Prostate gland (tissue), 2 donors: ENCODE data around the gene ARL10. TPM values are rescaled to one million over a fixed set of nuclear protein-coding genes. Genes with fewer than 3 reads are reported as not detected.
A peak's percentile ranks its signal among the peaks of the same experiment; 100 is the strongest.

ENCODE experiments used
- DNase-seq: peaks from one replicate; pipeline ENCODE4 v3.0.0-alpha.2; 2019; ENCODE audit warnings: low spot score
- H3K27ac ChIP-seq, 2 donors: fragments of 200-600 bp; sonication (generic); 2 replicates each; pipeline ENCODE4 v1.5.1; 2017 to 2019
- H3K27me3 ChIP-seq: fragments of 200-600 bp; sonication (generic); replicated peaks from 2 replicates; pipeline ENCODE4 v1.5.1; 2019; ENCODE audit not compliant: insufficient read depth
- H3K36me3 ChIP-seq, 2 donors: fragments of 200-600 bp; sonication (generic); 1 replicate in 1 of 2; 2 replicates in 1 of 2; pipeline versions ENCODE4 v1.5.1 to v1.8.1; 2017 to 2019
- H3K4me1 ChIP-seq: fragments of 200-600 bp; sonication (generic); replicated peaks from 2 replicates; pipeline ENCODE4 v1.5.1; 2019
- H3K4me3 ChIP-seq, 2 donors: fragments of 200-600 bp; sonication (generic); 2 replicates each; pipeline ENCODE4 v1.5.1; 2017 to 2019
- H3K9me3 ChIP-seq: fragments of 200-600 bp; sonication (generic); 2 replicates; pipeline ENCODE4 v1.5.1; 2017
- POLR2A ChIP-seq: fragments of 450-650 bp; IDR thresholded peaks from one replicate; pipeline ENCODE4 v1.6.1; 2016; ENCODE audit warnings: antibody characterized with exemption, mild to moderate bottlenecking
- POLR2AphosphoS5 ChIP-seq: sonication (generic); formaldehyde crosslinking; IDR thresholded peaks from one replicate; pipeline ENCODE4 v1.6.1; 2017; ENCODE audit warnings: antibody characterized with exemption
- WGBS: methylation state at CpG from one replicate; pipeline ENCODE4 v1.1.5; 2018; 5-methylcytosine and 5-hydroxymethylcytosine counted together
- intact Hi-C: fragments of 100-400 bp; cut with DNase I; formaldehyde crosslinking; loops from one replicate; pipeline ENCODE4 v1.14.2; 2022
- total RNA-seq, 2 donors: library from RNA; depleted of rRNA; stranded (reverse); fragments of >200 nt; gene quantifications; one replicate each; pipeline ENCODE4 v1.1.0, GENCODE V29; 2016
- TF ChIP-seq, protein P1 (sequence below), 4 experiments: fragments of 200-600 bp in 2 of 4; fragments of 450-650 bp in 2 of 4; sonication (generic) in 2 of 4; IDR thresholded peaks; 1 replicate in 3 of 4; 2 replicates in 1 of 4; pipeline ENCODE4 v1.5.1; 2016 to 2019; ENCODE audit warnings: antibody characterized with exemption in 4 of 4, mild to moderate bottlenecking in 2 of 4, moderate library complexity in 2 of 4

ARL10 gene
- total RNA-seq, 2 donors from 2014 or later, result 2.4 to 8.2 TPM

DNA sequence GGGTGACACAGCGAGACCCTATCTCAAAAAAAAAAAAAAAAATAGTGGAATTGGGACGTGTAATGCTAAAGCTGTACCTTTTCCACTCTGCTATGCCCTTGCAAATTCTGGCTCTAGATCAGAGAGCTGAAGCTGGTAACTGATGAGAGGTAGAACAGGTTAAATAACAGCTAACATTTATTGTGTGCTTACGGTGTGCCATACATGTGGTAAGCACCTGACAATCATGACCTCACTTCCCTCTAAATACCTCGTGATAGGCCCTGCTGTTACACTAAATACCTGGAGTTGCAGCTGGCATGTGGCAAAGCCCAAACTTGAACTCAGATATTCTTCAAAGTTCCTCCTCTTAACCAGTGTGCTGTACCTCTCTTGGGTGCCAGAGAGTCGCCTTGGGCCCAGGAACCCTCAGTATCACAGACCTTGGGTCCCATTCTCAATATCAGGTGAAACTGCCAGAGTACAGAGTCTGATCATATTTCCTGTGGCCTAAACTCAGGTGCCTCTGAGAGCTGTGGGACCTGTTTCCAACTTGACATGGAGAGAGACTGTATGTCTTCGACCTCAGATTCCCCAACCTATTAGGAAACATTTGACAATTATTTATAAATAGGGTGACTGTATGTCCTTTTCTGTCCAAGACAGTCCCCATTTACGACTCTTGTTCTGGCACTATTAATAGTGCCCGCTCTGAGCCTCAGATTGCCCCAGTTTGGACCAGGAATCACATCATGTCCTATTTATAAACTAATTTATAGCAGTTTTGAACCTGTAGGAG is 4.8 kb downstream of the ARL10 start:
- H3K36me3 ChIP-seq, result no peaks in the 10 kb centered on the region
- DNase-seq, result no peak
- WGBS, result 80% methylated on average over 8 of the region's 8 CpGs
- no peak overlapping the region for H3K4me3 ChIP-seq
- no peaks in the 10 kb centered on the region for H3K4me1 ChIP-seq
- no peak overlapping the region for H3K27ac ChIP-seq
- no peak for TF ChIP-seq POLR2AphosphoS5
- H3K27me3 ChIP-seq, result no peaks in the 10 kb centered on the region
- H3K9me3 ChIP-seq, result no peaks in the 10 kb centered on the region
- intact Hi-C loops, result no loop called here

DNA sequence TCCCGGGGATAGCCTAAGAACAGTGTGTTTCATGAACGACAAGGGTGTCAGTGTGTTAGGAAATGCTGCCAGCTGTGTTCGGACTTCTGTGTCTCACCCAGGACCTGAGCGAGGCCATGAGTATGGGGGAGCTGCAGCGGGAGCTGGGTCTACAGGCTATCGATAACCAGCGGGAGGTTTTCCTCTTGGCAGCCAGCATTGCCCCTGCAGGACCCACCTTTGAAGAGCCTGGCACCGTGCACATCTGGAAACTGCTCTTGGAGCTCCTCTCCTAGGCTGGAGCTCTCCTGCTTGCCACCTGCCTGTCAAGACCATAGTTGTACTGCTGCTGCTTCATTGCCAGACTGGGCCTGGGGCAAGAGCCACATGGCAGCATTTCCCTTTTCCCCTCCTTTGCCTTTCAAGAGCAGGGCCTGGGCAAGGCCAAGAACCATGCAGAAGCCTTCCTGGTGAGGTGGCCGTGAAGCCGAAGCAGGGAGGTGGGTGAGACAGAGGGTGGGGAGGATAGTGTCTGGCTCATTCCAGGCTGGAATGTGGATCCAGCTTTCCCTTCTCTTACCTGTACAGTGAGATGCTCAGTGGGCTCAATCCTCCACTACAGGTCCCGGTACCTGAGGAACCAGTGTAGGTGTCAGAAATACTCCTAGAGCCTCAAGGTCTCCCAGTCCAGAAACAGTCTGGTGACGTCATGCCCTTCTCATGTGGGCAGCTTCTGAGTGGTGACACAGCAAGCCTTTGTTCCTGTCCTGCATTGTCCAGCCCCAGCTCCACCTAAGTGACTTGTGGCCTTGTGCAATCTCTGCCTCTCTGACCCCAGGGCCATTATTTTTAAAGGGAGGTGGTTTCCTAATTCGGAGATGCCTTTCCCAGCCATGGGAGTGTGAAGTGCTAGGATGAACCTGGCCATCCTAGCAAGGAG is 6.6 kb downstream of the ARL10 start:
- 93% methylated on average over 13 of the region's 13 CpGs for WGBS
- Histone ChIP-seq H3K27me3 (no peaks in the 10 kb centered on the region), H3K27ac (no peak overlapping the region), H3K4me3 (no peak overlapping the region), H3K4me1 (no peaks in the 10 kb centered on the region), H3K36me3 (no peaks in the 10 kb centered on the region), H3K9me3 (no peaks in the 10 kb centered on the region)
- TF ChIP-seq, protein P1, sequence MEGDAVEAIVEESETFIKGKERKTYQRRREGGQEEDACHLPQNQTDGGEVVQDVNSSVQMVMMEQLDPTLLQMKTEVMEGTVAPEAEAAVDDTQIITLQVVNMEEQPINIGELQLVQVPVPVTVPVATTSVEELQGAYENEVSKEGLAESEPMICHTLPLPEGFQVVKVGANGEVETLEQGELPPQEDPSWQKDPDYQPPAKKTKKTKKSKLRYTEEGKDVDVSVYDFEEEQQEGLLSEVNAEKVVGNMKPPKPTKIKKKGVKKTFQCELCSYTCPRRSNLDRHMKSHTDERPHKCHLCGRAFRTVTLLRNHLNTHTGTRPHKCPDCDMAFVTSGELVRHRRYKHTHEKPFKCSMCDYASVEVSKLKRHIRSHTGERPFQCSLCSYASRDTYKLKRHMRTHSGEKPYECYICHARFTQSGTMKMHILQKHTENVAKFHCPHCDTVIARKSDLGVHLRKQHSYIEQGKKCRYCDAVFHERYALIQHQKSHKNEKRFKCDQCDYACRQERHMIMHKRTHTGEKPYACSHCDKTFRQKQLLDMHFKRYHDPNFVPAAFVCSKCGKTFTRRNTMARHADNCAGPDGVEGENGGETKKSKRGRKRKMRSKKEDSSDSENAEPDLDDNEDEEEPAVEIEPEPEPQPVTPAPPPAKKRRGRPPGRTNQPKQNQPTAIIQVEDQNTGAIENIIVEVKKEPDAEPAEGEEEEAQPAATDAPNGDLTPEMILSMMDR (IDR thresholded peaks at IDR 0.05), result no peak
- intact Hi-C loops, result no loop called here
- DNase-seq, result no peak

DNA sequence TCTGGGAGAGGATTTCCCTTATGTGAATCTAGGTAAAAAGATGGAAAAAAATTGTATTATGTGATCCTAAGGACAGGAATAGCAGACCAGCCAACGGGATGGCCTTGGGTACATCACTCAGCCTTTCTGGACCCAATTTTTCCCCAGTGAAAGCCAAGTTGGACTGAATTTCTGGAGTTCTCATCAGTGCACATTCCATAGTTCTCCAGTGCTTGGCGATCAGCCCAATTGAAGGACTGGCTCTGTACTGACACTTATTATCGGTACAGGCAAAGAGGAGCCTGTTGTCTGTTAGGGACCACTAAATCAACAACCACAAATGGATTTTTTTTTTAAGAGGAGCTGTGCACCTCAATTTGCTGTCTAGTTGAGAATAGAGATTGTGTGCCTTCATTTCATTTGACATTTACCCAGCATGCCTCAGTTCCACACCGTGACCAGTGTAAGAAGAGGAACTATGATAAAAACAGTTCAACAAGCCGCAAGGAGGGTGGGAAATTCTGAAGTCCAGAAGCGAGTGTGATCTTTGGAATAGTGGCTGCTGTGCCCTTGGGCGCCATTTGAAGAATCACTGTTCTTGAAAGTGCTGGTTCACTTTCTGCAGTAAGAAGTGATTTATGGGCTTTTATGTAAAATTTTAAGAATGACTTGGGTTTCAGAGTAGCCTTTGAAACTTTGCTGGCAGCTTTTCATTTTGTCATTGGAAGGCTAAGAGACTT is 8.0 kb downstream of the ARL10 start:
- WGBS, result 37% methylated on average over 7 of the region's 7 CpGs
- TF ChIP-seq POLR2A, result no peak
- intact Hi-C loops, result no loop called here
- H3K9me3 ChIP-seq, result no peaks in the 10 kb centered on the region
- H3K4me3 ChIP-seq, result no peak overlapping the region
- no peaks in the 10 kb centered on the region for H3K4me1 ChIP-seq
- H3K36me3 ChIP-seq, result no peaks in the 10 kb centered on the region
- DNase-seq, result no peak
- no peak overlapping the region for H3K27ac ChIP-seq
- no peaks in the 10 kb centered on the region for H3K27me3 ChIP-seq

DNA sequence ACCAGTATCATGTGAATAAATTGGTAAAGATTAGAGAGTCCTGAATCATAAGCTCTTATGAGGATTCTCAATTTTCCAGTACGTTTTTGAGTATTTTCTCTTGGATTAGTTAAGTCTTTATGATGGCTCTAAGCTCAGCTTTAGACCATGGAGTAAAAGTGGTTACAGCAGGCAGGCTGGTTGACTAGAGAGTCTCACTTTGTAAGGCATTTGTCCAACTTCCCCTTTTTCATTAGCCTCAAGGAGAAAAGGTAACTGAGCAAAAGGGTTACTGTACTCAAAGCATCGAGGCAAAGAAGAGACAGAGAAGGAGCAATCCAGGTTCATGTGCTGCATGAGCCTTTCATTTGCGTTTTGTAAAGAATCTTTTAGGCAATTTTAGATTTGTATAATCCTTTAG is 14.6 kb downstream of the ARL10 start:
- intact Hi-C loops, result no loop called here
- no peaks in the 10 kb centered on the region for H3K9me3 ChIP-seq
- H3K27ac ChIP-seq, result no peak overlapping the region
- 92% methylated on average over 3 of the region's 3 CpGs for WGBS
- no peak overlapping the region for H3K4me3 ChIP-seq
- DNase-seq, result no peak
- TF ChIP-seq POLR2A (no peak), POLR2AphosphoS5 (no peak)
- TF ChIP-seq, protein P1 (IDR thresholded peaks at IDR 0.05), result no peak
- no peaks in the 10 kb centered on the region for H3K4me1 ChIP-seq
- H3K36me3 ChIP-seq, result peaks cover 0 to 4% of the 10 kb centered on the region in 2 donors
- no peaks in the 10 kb centered on the region for H3K27me3 ChIP-seq

DNA sequence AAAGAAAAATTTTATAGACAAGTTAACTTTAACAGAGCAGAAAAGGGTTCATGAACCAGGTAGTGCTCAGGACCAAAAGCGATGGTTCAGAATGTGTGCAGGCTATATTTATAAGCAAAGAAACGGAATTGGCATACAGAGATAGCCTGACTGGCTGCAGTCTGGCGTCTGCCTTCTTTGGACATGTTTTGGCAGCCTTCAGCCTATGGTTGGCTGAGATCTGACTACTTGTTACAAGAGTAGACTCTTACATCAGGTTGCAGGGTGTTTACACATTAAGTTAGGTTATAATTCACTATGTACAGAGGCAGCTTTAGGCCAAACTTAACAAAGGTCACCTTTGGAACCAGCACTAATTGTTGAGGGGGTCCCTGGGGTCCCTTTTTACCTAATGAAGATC is 16.1 kb downstream of the ARL10 start:
- no peaks in the 10 kb centered on the region for H3K27me3 ChIP-seq
- no peaks in the 10 kb centered on the region for H3K9me3 ChIP-seq
- WGBS, result 70% methylated on average over 3 of the region's 3 CpGs
- intact Hi-C loops, result no loop called here
- H3K36me3 ChIP-seq, result peaks cover 0 to 4% of the 10 kb centered on the region in 2 donors
- no peaks in the 10 kb centered on the region for H3K4me1 ChIP-seq
- peak overlapping the region in 1 of 2 donors; percentile 27 for H3K27ac ChIP-seq
- TF ChIP-seq, protein P1 (IDR thresholded peaks at IDR 0.05), result no peak
- TF ChIP-seq POLR2A (no peak), POLR2AphosphoS5 (no peak)
- H3K4me3 ChIP-seq, result no peak overlapping the region
- no peak for DNase-seq
